RWPE1 (cell line): ENCODE measurements around the gene AFMID.

Source experiments
- CTCF ChIA-PET: fragments of 350-600 bp; sonication (Branson Sonifier 250); formaldehyde crosslinking; extraction: SDS; loops from one replicate; lab custom pipeline; 2021; lab: Yijun Ruan, JAX
- POLR2A ChIA-PET: fragments of 400-600 bp; formaldehyde crosslinking; extraction: SDS; loops from one replicate; lab custom pipeline; 2020; ENCODE audit warnings: antibody characterized with exemption; ENCODE audit not compliant: low non-redundant PET; lab: Yijun Ruan, JAX
- DNase-seq: peaks from one replicate; pipeline ENCODE4 v3.0.0; 2012; ENCODE audit warnings: low spot score
- H3K27ac ChIP-seq: fragments of 450-650 bp; 2 replicates; pipeline ENCODE4 v1.5.1; 2017
- CTCF ChIP-seq: fragments of 450-650 bp; conservative IDR thresholded peaks from 2 replicates; pipeline ENCODE4 v1.5.1; 2017; ENCODE audit warnings: low read depth, mild to moderate bottlenecking

AFMID gene

GRCh38 chr17:78240012-78240655 lies 53.0 kb downstream of the AFMID start:
- ChIA-PET CTCF (no interaction called here), POLR2A (no interaction called here)
- H3K27ac ChIP-seq: no peak overlapping the region
- DNase-seq: no peak
- TF ChIP-seq CTCF: no peak

- no peak overlapping the region for H3K27ac ChIP-seq
- TF ChIP-seq CTCF: no peak
- DNase-seq: no peak
- POLR2A ChIA-PET: no interaction called here
- CTCF ChIA-PET: no interaction called here
These were observed 53.7 kb downstream of the AFMID start for GRCh38 chr17:78240839-78241238.

- H3K27ac ChIP-seq: no peak overlapping the region
- peak; percentile 45 for DNase-seq
- no peak for TF ChIP-seq CTCF
- ChIA-PET POLR2A (no interaction called here), CTCF (interaction anchor here (0.6 kb wide), 1 partner anchor 41 kb away, joined by 3 read pairs; no protein-coding TSS in a partner anchor)
These were observed 54.3 kb downstream of the AFMID start for GRCh38 chr17:78241277-78242023.

- CTCF ChIA-PET: interaction anchor here (0.6 to 0.9 kb wide), 3 partner anchors 9 to 180 kb away, joined by 3 to 5 read pairs (median 3); no protein-coding TSS in a partner anchor
- DNase-seq: no peak
- TF ChIP-seq CTCF: no peak
- POLR2A ChIA-PET: no interaction called here
- H3K27ac ChIP-seq: no peak overlapping the region
These were observed 55.0 kb downstream of the AFMID start for GRCh38 chr17:78242024-78242742.

GRCh38 chr17:78247304-78247703 lies 60.1 kb downstream of the AFMID start:
- DNase-seq: no peak
- POLR2A ChIA-PET: no interaction called here
- no peak overlapping the region for H3K27ac ChIP-seq
- no peak for TF ChIP-seq CTCF
- CTCF ChIA-PET: interaction anchor here (0.6 kb wide), 2 partner anchors 120 to 636 kb away, joined by 3 to 5 read pairs; no protein-coding TSS in a partner anchor

- POLR2A ChIA-PET: no interaction called here
- no peak for DNase-seq
- CTCF ChIA-PET: interaction anchor here (0.6 to 0.7 kb wide), 2 partner anchors 173 to 1620 kb away, joined by 3 read pairs; no protein-coding TSS in a partner anchor
- no peak for TF ChIP-seq CTCF
- H3K27ac ChIP-seq: no peak overlapping the region
These were observed 61.1 kb downstream of the AFMID start for GRCh38 chr17:78248051-78248914.
